BLaER1 (cell line): ENCODE data around the gene MGAT3.
"Not testable (repeated sequence)": the region's sequence is repeated elsewhere in the genome, so short reads cannot be mapped to it uniquely, and the experiment has no call there.

Experiments used
- H3K27ac ChIP-seq: shearing (Covaris generic); formaldehyde crosslinking; 2 replicates; pipeline ENCODE4 v1.8.1; 2022
- H3K27me3 ChIP-seq: shearing (Covaris generic); formaldehyde crosslinking; 2 replicates; pipeline ENCODE4 v1.8.1; 2022
- H3K36me3 ChIP-seq: shearing (Covaris generic); formaldehyde crosslinking; 2 replicates; pipeline ENCODE4 v1.8.1; 2022
- H3K4me1 ChIP-seq: shearing (Covaris generic); formaldehyde crosslinking; 2 replicates; pipeline ENCODE4 v1.8.1; 2022
- H3K4me2 ChIP-seq: shearing (Covaris generic); formaldehyde crosslinking; 2 replicates; pipeline ENCODE4 v1.8.1; 2022
- H3K4me3 ChIP-seq: shearing (Covaris generic); formaldehyde crosslinking; 2 replicates; pipeline ENCODE4 v1.8.1; 2022
- H3K9ac ChIP-seq: shearing (Covaris generic); formaldehyde crosslinking; 2 replicates; pipeline ENCODE4 v1.8.1; 2022
- H3K9me3 ChIP-seq: shearing (Covaris generic); formaldehyde crosslinking; 2 replicates; pipeline ENCODE4 v1.8.1; 2022
- H4K20me1 ChIP-seq: shearing (Covaris generic); formaldehyde crosslinking; 2 replicates; pipeline ENCODE4 v1.8.1; 2022
- Cebpa-rat ChIP-seq: shearing (Covaris generic); IDR thresholded peaks from 2 replicates; pipeline ENCODE4 v1.8.1; 2022

The MGAT3 gene

GRCh38 chr22:39502109-39502788 is 45.4 kb downstream of the MGAT3 start, which contains the start of gene MIEF1:
TSS of gene MIEF1 (plus strand) at chr22:39502290. CDS start at chr22:39511295, 9,005 bp downstream.
- H3K9me3 ChIP-seq = no peaks in the 10 kb centered on the region
- H3K4me1 ChIP-seq = peaks cover 35% of the 10 kb centered on the region
- TF ChIP-seq Cebpa-rat = no peak
- peaks cover 44% of the 10 kb centered on the region for H4K20me1 ChIP-seq
- peaks cover 37% of the 10 kb centered on the region for H3K36me3 ChIP-seq
- peak within 1 kb of the TSS; percentile 84 for H3K27ac ChIP-seq
- no peaks in the 10 kb centered on the region for H3K27me3 ChIP-seq
- peak within 1 kb of the TSS; percentile 99 for H3K4me2 ChIP-seq
- peak within 1 kb of the TSS; percentile 86 for H3K4me3 ChIP-seq
- H3K9ac ChIP-seq = peak within 1 kb of the TSS; percentile 92

GRCh38 chr22:39502789-39503409 is 46.1 kb downstream of the MGAT3 start:
- peak overlapping the region; percentile 84 for H3K27ac ChIP-seq

DNA sequence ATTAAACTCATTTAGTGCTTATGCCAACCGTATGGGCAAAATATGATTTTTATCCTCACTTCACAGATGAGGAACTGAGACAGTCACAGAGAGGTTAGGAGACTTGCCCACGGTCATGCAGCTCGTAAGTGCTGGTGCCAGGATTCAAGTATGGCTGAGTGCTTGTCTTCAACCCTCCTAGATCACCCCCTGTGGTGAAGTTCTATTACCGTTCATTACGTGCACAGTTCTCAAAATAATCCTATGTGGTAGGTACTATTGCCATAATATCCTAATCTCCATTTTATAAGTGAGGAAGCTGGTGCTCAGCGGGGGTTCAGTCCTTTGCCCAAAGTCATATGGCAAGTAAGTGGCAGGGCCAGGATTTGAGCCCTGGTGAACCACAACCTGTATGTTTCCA is 46.8 kb downstream of the MGAT3 start:
- no peaks in the 10 kb centered on the region for H3K27me3 ChIP-seq
- H4K20me1 ChIP-seq = peaks cover 58% of the 10 kb centered on the region
- H3K4me1 ChIP-seq = peaks cover 35% of the 10 kb centered on the region
- H3K4me3 ChIP-seq = peak overlapping the region; percentile 86
- H3K4me2 ChIP-seq = peak overlapping the region; percentile 99
- peaks cover 51% of the 10 kb centered on the region for H3K36me3 ChIP-seq
- H3K9ac ChIP-seq = peak overlapping the region; percentile 92
- TF ChIP-seq Cebpa-rat = no peak
- no peaks in the 10 kb centered on the region for H3K9me3 ChIP-seq
- H3K27ac ChIP-seq = peak overlapping the region; percentile 84; the same call in 1 of the 2 replicates

More at GRCh38 chr22:39502789-39503409, 46.1 kb downstream of the MGAT3 start:
- no peaks in the 10 kb centered on the region for H3K27me3 ChIP-seq
- no peaks in the 10 kb centered on the region for H3K9me3 ChIP-seq
- peak overlapping the region; percentile 86 for H3K4me3 ChIP-seq
- H4K20me1 ChIP-seq = peaks cover 51% of the 10 kb centered on the region
- H3K9ac ChIP-seq = peak overlapping the region; percentile 92
- TF ChIP-seq Cebpa-rat = no peak
- peak overlapping the region; percentile 99 for H3K4me2 ChIP-seq
- peaks cover 44% of the 10 kb centered on the region for H3K36me3 ChIP-seq
- peaks cover 35% of the 10 kb centered on the region for H3K4me1 ChIP-seq

- H3K9ac ChIP-seq = peak overlapping the region; percentile 92; the same call in 1 of the 2 replicates
- no peak for TF ChIP-seq Cebpa-rat
- no peaks in the 10 kb centered on the region for H3K9me3 ChIP-seq
- peak overlapping the region; percentile 99 for H3K4me2 ChIP-seq
- H3K4me1 ChIP-seq = peaks cover 35% of the 10 kb centered on the region
- peaks cover 56% of the 10 kb centered on the region for H3K36me3 ChIP-seq
- H3K27ac ChIP-seq = no peak overlapping the region
- peak overlapping the region; percentile 86; the same call in 1 of the 2 replicates for H3K4me3 ChIP-seq
- H3K27me3 ChIP-seq = no peaks in the 10 kb centered on the region
- peaks cover 62% of the 10 kb centered on the region for H4K20me1 ChIP-seq
These were observed 47.3 kb downstream of the MGAT3 start for GRCh38 chr22:39504071-39504470.

GRCh38 chr22:39507021-39507420 is 50.2 kb downstream of the MGAT3 start:
- Histone ChIP-seq H3K36me3 (peaks cover 85% of the 10 kb centered on the region), H3K4me1 (peaks cover 23% of the 10 kb centered on the region), H4K20me1 (peaks cover 92% of the 10 kb centered on the region)
- not testable (repeated sequence) for H3K27me3 ChIP-seq, H3K4me3 ChIP-seq, H3K9ac ChIP-seq, H3K9me3 ChIP-seq, H3K4me2 ChIP-seq, H3K27ac ChIP-seq

GRCh38 chr22:39508393-39508792 is 51.6 kb downstream of the MGAT3 start:
- H3K9me3 ChIP-seq = no peaks in the 10 kb centered on the region
- H3K4me1 ChIP-seq = peaks cover 19% of the 10 kb centered on the region
- H3K4me2 ChIP-seq = no peak overlapping the region
- no peak for TF ChIP-seq Cebpa-rat
- H3K4me3 ChIP-seq = no peak overlapping the region
- H3K36me3 ChIP-seq = peaks cover 99% of the 10 kb centered on the region
- peaks cover 94% of the 10 kb centered on the region for H4K20me1 ChIP-seq
- H3K27ac ChIP-seq = no peak overlapping the region
- H3K27me3 ChIP-seq = no peaks in the 10 kb centered on the region
- H3K9ac ChIP-seq = peak overlapping the region; percentile 22; the same call in 1 of the 2 replicates

DNA sequence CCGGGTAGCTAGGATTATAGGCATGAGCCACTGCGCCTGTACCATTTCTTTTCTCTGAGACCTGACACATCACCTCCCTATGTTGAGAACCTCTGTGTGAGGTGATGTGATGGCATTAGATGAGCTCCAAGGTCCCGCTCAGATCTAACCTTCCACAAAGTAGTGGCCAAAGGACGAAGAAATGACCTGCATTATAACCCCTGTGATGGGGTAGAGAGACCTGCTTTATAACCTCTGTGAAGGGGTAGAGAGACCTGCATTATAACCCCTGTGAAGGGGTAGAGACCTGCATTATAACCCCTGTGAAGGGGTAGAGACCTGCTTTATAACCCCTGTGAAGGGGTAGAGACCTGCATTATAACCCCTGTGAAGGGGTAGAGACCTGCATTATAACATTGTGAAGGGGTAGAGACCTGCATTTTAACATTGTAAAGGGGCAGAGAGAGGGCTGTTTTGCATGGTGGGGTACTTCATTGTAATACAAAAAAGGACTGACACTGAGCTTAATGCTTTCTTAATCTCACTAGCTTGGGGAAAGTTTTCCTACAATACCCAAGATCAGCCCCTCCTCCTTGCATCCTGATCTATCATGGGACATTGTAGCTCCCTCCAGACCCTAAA is 53.8 kb downstream of the MGAT3 start:
- peaks cover 94% of the 10 kb centered on the region for H4K20me1 ChIP-seq
- peaks cover 100% of the 10 kb centered on the region for H3K36me3 ChIP-seq
- H3K4me3 ChIP-seq = no peak overlapping the region
- no peaks in the 10 kb centered on the region for H3K27me3 ChIP-seq
- no peak overlapping the region for H3K4me2 ChIP-seq
- no peaks in the 10 kb centered on the region for H3K9me3 ChIP-seq
- peaks cover 6% of the 10 kb centered on the region; the same call in 1 of the 2 replicates for H3K4me1 ChIP-seq
- no peak overlapping the region for H3K27ac ChIP-seq
- TF ChIP-seq Cebpa-rat = no peak
- H3K9ac ChIP-seq = no peak overlapping the region

DNA sequence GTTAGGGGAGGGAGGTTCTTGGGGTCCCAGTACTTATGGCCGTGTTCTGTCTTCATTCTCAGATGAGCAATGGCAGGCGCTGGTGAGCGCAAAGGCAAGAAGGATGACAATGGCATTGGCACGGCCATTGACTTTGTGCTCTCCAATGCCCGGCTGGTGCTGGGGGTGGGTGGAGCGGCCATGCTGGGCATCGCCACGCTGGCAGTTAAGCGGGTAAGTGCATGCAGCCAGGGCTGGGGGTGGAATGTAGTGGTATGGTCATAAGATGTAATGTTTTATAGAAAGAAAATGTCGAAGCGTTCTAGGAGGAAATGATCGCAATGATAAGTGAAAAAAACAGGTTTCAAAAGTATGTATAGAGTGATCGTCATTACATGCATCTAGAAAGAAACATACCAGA is 54.4 kb downstream of the MGAT3 start:
- H3K36me3 ChIP-seq = peaks cover 100% of the 10 kb centered on the region
- peaks cover 6% of the 10 kb centered on the region; the same call in 1 of the 2 replicates for H3K4me1 ChIP-seq
- TF ChIP-seq Cebpa-rat = no peak
- H3K9me3 ChIP-seq = no peaks in the 10 kb centered on the region
- no peak overlapping the region for H3K27ac ChIP-seq
- H3K27me3 ChIP-seq = no peaks in the 10 kb centered on the region
- H3K4me2 ChIP-seq = no peak overlapping the region
- no peak overlapping the region for H3K9ac ChIP-seq
- H4K20me1 ChIP-seq = peaks cover 88% of the 10 kb centered on the region
- no peak overlapping the region for H3K4me3 ChIP-seq

DNA sequence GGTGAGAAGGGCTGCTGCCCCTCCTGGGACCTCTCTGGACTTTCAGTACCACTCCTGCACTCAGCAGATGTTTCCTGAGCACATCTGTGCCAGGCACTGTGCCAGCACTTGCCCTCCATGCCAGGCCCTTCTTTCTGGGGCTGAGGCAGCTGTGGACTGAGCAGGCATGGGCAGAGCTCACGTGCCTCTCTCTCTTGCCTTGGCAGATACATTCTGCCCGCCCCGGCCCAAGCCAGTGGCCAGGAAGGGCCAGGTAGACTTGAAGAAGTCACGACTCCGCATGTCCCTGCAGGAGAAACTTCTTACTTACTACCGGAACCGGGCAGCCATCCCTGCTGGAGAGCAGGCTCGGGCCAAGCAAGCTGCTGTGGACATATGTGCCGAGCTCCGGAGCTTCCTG is 55.2 kb downstream of the MGAT3 start:
- Histone ChIP-seq H3K9ac (no peak overlapping the region), H4K20me1 (peaks cover 80% of the 10 kb centered on the region), H3K4me2 (no peak overlapping the region), H3K36me3 (peaks cover 100% of the 10 kb centered on the region), H3K4me1 (peaks cover 6% of the 10 kb centered on the region; the same call in 1 of the 2 replicates), H3K4me3 (no peak overlapping the region), H3K27me3 (no peaks in the 10 kb centered on the region), H3K27ac (no peak overlapping the region), H3K9me3 (no peaks in the 10 kb centered on the region)
- TF ChIP-seq Cebpa-rat = no peak

GRCh38 chr22:39513791-39514190 is 57.0 kb downstream of the MGAT3 start:
- Histone ChIP-seq H3K4me2 (no peak overlapping the region), H3K9me3 (no peaks in the 10 kb centered on the region), H3K27ac (no peak overlapping the region), H3K9ac (no peak overlapping the region), H3K36me3 (peaks cover 91% of the 10 kb centered on the region), H3K4me1 (peaks cover 19% of the 10 kb centered on the region), H3K27me3 (no peaks in the 10 kb centered on the region), H4K20me1 (peaks cover 62% of the 10 kb centered on the region), H3K4me3 (no peak overlapping the region)
- no peak for TF ChIP-seq Cebpa-rat
